VCaP (cell line): ENCODE results near the gene ZNF490.

Source experiments
- H3K27ac ChIP-seq: fragments of 450-650 bp; 2 replicates; pipeline ENCODE4 v1.5.1; 2017
- TF ChIP-seq, protein P1 (sequence below): fragments of 450-650 bp; conservative IDR thresholded peaks from 2 replicates; pipeline ENCODE4 v1.5.1; 2017; ENCODE audit warnings: mild to moderate bottlenecking, moderate library complexity

ZNF490 gene

GRCh38 chr19:12611361-12611699 is 717 bp upstream of the ZNF490 start:
- TF ChIP-seq, protein P1, sequence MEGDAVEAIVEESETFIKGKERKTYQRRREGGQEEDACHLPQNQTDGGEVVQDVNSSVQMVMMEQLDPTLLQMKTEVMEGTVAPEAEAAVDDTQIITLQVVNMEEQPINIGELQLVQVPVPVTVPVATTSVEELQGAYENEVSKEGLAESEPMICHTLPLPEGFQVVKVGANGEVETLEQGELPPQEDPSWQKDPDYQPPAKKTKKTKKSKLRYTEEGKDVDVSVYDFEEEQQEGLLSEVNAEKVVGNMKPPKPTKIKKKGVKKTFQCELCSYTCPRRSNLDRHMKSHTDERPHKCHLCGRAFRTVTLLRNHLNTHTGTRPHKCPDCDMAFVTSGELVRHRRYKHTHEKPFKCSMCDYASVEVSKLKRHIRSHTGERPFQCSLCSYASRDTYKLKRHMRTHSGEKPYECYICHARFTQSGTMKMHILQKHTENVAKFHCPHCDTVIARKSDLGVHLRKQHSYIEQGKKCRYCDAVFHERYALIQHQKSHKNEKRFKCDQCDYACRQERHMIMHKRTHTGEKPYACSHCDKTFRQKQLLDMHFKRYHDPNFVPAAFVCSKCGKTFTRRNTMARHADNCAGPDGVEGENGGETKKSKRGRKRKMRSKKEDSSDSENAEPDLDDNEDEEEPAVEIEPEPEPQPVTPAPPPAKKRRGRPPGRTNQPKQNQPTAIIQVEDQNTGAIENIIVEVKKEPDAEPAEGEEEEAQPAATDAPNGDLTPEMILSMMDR, result no peak
- peak overlapping the region; percentile 90 for H3K27ac ChIP-seq

GRCh38 chr19:12607631-12608030 is 3.0 kb downstream of the ZNF490 start:
- TF ChIP-seq, protein P1, result no peak
- no peak overlapping the region for H3K27ac ChIP-seq

DNA sequence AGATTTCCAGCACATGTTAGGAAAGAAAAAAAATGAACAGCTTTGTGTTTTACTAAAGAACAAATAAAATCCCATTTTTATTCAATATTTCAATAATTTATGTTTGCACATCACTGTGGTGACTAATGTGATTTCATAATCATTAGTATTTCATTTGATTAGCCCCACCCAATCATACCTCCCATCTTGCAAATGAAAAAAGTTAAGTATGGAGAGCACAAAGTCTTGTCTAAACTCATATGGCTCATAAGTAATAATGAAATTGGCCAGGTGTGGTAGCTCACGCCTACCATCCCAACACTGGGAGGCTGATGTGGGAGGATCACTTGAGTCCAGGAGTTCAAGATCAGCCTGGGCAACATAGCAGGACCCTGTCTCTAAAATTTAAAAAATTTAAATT is 3.8 kb downstream of the ZNF490 start:
- TF ChIP-seq, protein P1, result no peak
- H3K27ac ChIP-seq, result no peak overlapping the region

- H3K27ac ChIP-seq, result no peak overlapping the region
- TF ChIP-seq, protein P1, result no peak
These were observed 6.9 kb downstream of the ZNF490 start for GRCh38 chr19:12603714-12604113.

GRCh38 chr19:12597594-12597993 is 13.0 kb downstream of the ZNF490 start:
- H3K27ac ChIP-seq, result no peak overlapping the region
- TF ChIP-seq, protein P1, result no peak

- TF ChIP-seq, protein P1, result no peak
- H3K27ac ChIP-seq, result no peak overlapping the region
These were observed 13.6 kb downstream of the ZNF490 start for GRCh38 chr19:12596927-12597548.

DNA sequence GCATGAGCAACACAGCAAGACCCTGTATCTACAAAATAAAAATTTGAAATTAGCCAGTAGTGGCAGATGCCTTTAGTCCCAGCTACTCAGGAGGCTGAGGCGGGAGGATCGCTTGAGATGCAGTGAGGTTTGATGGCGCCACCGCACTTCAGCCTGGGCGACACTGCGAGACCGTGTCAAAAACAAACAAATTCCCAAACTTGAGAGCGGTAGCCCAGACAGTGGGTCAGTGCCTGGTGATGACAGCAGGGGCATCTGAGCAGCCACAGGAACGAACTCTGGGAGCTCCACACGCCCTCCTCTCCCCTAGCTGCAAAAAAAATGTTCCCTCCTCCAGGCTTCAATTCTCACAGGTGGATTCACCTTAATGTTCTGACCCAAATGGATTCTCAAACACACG is 14.1 kb downstream of the ZNF490 start:
- H3K27ac ChIP-seq, result no peak overlapping the region
- TF ChIP-seq, protein P1, result no peak
